ENCODE results near the gene RAB14.

DNA sequence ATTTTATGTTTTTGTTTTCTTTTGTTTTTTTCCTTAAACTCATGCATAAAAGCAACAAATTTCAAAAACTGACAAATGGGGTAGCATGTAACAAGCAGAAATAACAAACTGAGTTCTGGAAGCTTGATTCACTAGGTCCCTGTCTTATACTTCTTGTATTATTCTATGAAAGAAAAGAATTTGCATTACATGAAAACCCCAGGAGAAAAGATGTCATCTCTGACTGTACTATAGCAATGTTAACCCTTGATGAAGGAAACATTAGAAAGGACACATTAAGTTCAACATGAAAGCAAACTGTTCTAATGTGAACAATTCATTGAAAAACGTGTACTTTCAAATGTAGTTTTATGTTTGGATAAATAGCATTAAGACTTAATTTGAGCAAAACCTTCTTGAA, 9.2 kb downstream of the RAB14 start:
- TF ChIP-seq, protein P1, sequence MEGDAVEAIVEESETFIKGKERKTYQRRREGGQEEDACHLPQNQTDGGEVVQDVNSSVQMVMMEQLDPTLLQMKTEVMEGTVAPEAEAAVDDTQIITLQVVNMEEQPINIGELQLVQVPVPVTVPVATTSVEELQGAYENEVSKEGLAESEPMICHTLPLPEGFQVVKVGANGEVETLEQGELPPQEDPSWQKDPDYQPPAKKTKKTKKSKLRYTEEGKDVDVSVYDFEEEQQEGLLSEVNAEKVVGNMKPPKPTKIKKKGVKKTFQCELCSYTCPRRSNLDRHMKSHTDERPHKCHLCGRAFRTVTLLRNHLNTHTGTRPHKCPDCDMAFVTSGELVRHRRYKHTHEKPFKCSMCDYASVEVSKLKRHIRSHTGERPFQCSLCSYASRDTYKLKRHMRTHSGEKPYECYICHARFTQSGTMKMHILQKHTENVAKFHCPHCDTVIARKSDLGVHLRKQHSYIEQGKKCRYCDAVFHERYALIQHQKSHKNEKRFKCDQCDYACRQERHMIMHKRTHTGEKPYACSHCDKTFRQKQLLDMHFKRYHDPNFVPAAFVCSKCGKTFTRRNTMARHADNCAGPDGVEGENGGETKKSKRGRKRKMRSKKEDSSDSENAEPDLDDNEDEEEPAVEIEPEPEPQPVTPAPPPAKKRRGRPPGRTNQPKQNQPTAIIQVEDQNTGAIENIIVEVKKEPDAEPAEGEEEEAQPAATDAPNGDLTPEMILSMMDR (conservative IDR thresholded peaks at IDR 0.05): no peak
- TF ChIP-seq EZH2 (IDR thresholded peaks at IDR 0.05; ENCODE audit: low read depth): no peak
